ENCODE data around the gene SPDYE17. TPM values are rescaled to one million over a fixed set of nuclear protein-coding genes. Genes with fewer than 3 reads are reported as not detected.
A peak's percentile ranks its signal among the peaks of the same experiment; 100 is the strongest.
"Not testable (repeated sequence)": the region's sequence is repeated elsewhere in the genome, so short reads cannot be mapped to it uniquely, and the experiment has no call there.

SPDYE17 gene
- total RNA-seq, 1 donor from 2014 or later: not detected

DNA sequence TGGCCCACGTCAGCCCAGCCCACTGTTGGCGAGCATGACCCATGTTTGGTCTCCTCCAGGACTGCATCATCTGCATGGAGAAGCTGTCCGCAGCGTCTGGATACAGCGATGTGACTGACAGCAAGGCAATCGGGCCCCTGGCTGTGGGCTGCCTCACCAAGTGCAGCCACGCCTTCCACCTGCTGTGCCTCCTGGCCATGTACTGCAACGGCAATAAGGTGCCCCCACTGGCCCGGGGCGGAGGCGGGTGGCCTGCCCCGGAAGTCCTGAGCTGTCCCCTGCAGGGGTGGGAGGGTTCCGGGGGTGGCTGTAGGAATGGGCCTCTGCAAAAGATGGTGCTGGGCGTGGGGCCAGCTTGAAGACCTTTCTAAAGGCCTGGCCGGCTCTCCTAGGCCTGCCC is 30.1 kb downstream of the SPDYE17 start:
- ATAC-seq (ENCODE audit: poor library complexity); DNase-seq; intact Hi-C loops (cut with DNase I): not testable (repeated sequence)

- DNase-seq; intact Hi-C loops (cut with DNase I): not testable (repeated sequence)
- ATAC-seq (ENCODE audit: poor library complexity): peak; percentile 40
These were observed 32.6 kb downstream of the SPDYE17 start for GRCh38 chr7:76999474-77000107.

GRCh38 chr7:76998764-76999450 is 33.3 kb downstream of the SPDYE17 start:
- DNase-seq; ATAC-seq (ENCODE audit: poor library complexity); intact Hi-C loops (cut with DNase I): not testable (repeated sequence)

GRCh38 chr7:76998285-76998589 is 33.9 kb downstream of the SPDYE17 start:
- intact Hi-C loops (cut with DNase I): no loop called here
- DNase-seq (no peak), ATAC-seq (ENCODE audit: poor library complexity) (no peak)

GRCh38 chr7:76997381-76998284 is 34.5 kb downstream of the SPDYE17 start:
- no peak for DNase-seq

DNA sequence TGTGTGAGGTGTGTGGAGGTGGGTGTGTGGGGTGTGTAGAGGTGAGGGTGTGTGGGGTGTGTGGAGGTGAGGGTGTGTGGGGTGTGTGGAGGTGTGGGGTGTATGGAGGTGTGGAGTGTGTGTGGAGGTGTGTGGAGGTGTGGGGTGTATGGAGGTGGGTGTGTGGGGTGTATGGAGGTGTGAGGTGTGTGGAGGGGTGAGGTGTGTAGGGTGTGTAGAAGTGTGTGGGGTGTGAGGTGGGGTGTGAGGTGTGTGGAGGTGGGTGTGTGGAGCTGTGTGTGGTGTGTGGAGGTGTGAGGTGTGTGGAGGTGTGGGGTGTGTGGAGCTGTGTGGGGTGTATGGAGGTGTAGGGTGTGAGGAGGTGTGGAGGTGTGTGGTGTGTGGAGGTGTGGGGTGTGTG is 35.2 kb downstream of the SPDYE17 start:
- DNase-seq; ATAC-seq (ENCODE audit: poor library complexity); intact Hi-C loops (cut with DNase I): not testable (repeated sequence)

More at GRCh38 chr7:76997381-76998284, 34.5 kb downstream of the SPDYE17 start:
- intact Hi-C loops (cut with DNase I): no loop called here
- no peak for ATAC-seq (ENCODE audit: poor library complexity)

GRCh38 chr7:76994286-76994685 is 37.9 kb downstream of the SPDYE17 start:
- intact Hi-C loops (cut with DNase I); ATAC-seq (ENCODE audit: poor library complexity); DNase-seq: not testable (repeated sequence)

DNA sequence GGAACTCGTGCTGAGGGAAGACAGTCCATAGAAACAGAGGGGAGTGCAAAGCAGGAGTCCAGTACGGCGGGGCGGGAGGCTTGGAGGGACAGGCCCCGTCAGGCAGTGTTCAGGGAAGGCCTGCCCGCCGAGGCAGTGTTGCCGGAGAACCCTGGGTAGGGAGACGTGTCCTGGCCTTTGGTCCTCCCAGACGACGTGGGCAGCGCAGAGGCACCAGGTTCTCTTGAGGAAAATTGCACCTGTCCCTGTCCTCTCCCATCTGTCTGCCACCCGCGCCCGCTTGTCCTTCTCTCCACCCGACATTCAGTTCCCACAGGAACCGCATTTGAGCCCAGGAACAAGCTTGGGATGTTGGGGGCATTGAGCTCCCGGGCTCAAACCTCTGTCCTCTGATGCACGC is 38.3 kb downstream of the SPDYE17 start:
- DNase-seq; intact Hi-C loops (cut with DNase I); ATAC-seq (ENCODE audit: poor library complexity): not testable (repeated sequence)

- intact Hi-C loops (cut with DNase I); DNase-seq; ATAC-seq (ENCODE audit: poor library complexity): not testable (repeated sequence)
These were observed 39.3 kb downstream of the SPDYE17 start for GRCh38 chr7:76992871-76993270.

- intact Hi-C loops (cut with DNase I); DNase-seq; ATAC-seq (ENCODE audit: poor library complexity): not testable (repeated sequence)
These were observed 40.0 kb downstream of the SPDYE17 start for GRCh38 chr7:76992204-76992603.

DNA sequence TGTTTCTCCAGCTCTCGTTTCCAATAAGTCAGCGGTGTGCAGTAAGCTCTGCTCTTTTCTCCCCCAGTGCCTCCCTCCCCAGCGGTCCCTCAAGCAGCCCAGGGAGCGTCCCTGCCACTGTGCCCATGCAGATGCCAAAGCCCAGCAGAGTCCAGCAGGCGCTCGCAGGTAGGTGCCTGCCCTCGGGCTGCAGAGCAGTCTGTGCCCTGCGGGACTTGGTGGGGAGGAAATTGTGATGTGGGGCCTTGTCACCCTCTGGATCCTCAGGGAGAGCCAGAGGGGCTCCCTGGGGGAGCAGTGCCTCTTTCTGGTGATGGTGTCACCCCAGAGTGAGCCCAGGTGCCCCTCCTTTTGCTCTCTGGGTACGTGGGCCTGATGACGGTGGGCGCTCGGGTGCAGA is 42.0 kb downstream of the SPDYE17 start:
- ATAC-seq (ENCODE audit: poor library complexity); DNase-seq; intact Hi-C loops (cut with DNase I): not testable (repeated sequence)

DNA sequence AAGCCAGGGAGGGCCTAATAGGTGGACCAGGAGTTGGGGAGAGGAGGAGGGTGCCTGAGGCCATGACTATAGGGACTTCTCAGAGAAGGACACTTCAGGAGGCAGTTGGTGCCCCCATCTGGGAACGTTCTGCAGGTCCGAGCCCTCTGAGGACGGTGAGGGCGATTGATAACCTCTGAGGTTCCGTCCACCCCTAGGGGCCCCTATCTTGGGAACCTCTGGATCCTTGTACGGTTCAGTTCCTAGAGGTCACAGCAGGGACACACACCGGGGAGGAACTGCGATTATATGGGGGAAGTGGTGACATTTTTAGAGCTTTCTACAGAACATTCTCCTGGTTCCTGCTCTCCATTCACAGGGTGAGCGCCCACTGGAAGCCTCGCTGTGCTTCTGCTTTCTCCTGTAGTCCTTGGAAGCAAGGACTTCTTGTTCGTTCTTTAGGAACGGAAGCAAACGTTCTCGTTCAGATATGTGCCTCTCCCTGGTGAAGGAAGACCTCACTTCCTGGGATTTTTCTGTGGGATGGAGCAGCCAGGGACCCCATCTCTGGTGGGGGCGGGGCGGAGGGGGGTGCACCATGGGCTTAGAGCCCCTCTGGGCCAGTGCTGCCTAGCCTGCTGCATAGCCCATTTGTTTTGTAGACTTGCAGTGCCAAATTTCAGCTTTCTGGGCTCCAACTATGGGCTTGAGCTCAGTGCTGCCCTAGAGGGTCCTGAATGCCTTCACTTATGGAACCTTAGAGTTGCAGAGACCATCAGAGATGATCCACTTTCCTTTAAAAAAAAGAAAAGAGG is 46.0 kb downstream of the SPDYE17 start:
- DNase-seq; ATAC-seq (ENCODE audit: poor library complexity); intact Hi-C loops (cut with DNase I): not testable (repeated sequence)

DNA sequence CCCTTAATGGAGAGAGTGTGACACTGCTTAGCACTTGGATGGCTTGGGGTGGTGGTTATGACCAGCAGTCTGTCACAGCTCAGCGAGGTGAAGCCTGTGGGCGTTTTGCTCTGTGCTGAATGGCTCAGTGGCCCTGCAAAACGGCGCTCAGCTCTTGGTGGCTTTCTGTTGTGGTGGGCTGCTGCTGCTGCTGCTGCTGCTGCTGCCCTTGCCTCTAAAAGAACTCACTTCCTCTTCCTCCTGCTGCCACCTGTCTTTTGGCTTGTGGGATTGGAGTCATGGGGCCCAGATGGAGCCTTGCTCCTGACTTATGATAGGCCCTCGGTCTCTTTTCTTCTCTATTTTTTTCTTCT is 47.4 kb downstream of the SPDYE17 start:
- DNase-seq; intact Hi-C loops (cut with DNase I): not testable (repeated sequence)
- peak; percentile 41 for ATAC-seq (ENCODE audit: poor library complexity)

DNA sequence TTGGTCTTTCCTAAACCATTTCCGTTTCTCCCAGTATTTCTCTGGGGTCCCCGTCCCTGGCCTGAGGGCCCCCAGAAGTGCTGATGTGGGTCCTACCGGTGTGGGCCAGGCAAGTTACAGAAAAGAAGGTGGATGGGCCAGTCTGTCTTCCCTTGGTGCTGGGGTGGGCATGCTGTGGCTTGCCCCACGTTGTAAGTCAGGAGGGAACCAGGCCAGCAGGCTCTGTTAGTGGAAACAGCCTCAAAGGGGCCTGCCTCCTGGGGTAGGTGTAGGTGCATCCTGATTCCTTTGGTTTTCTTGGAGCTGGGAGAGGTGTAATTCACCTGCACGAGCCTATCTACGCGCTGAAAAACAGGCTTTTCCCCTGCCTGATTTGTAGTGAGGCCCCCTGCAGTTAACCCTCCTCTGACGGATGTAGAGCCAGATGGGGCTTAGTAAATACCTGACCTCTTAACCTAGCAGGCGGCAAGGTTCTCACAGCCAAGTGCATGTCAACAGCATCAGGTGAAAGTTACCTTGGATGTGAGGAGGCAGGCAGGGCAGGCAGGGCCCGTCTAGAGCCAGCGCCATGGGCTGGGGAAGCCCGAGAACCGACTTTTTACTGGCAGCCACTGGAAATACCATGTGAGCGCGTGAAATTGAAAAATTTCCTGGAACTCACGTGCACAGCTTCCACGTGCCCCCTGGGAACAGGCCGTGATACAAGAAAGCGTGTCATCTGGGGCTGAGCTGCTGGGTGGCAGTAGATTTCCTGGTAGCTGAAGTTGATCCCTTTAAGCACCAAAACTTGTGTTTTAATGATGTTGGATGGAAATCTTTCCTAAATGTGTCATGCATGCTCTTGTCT is 48.0 kb downstream of the SPDYE17 start:
- ATAC-seq (ENCODE audit: poor library complexity): peak; percentile 83

GRCh38 chr7:76983333-76983732 is 48.8 kb downstream of the SPDYE17 start:
- DNase-seq; ATAC-seq (ENCODE audit: poor library complexity): not testable (repeated sequence)

More for the DNA sequence above, 48.0 kb downstream of the SPDYE17 start:
- DNase-seq; intact Hi-C loops (cut with DNase I): not testable (repeated sequence)

GRCh38 chr7:76982501-76982900 is 49.7 kb downstream of the SPDYE17 start:
- DNase-seq; ATAC-seq (ENCODE audit: poor library complexity); intact Hi-C loops (cut with DNase I): not testable (repeated sequence)

More at GRCh38 chr7:76983333-76983732, 48.8 kb downstream of the SPDYE17 start:
- intact Hi-C loops (cut with DNase I): not testable (repeated sequence)

GRCh38 chr7:76981187-76981970 is 50.8 kb downstream of the SPDYE17 start:
- DNase-seq; intact Hi-C loops (cut with DNase I); ATAC-seq (ENCODE audit: poor library complexity): not testable (repeated sequence)
